HepG2 (cell line): Measurements from ENCODE around the gene GPR39. TPM values are rescaled to one million over a fixed set of nuclear protein-coding genes. Genes with fewer than 3 reads are reported as not detected.
"Not testable (repeated sequence)": the region's sequence is repeated elsewhere in the genome, so short reads cannot be mapped to it uniquely, and the experiment has no call there.

Experiments used
- ATAC-seq: fragments of 200-7000 bp; cut with Tn5 transposase; 3 replicates; pipeline ENCODE4 v1.9.1; 2020; ENCODE audit warnings: mild to moderate bottlenecking, moderate library complexity
- BruUV-seq: library from RNA; stranded (reverse); fragments of 400-500 nt; replicated peaks from 2 replicates; lab custom pipeline; 2021; lab: Mats Ljungman, UMichigan
- CTCF ChIA-PET: fragments of 300-600 bp; formaldehyde crosslinking; extraction: SDS; loops from one replicate; lab custom pipeline; 2021; ENCODE audit warnings: low total read pairs, inconsistent platforms, low intra/inter-chr PET ratio; lab: Yijun Ruan, JAX
- POLR2A ChIA-PET: fragments of 350-600 bp; sonication (Branson Sonifier 250); formaldehyde crosslinking; loops from one replicate; lab custom pipeline; 2020; ENCODE audit warnings: antibody characterized with exemption, inconsistent platforms; lab: Yijun Ruan, JAX
- DNase-seq: peaks from one replicate; pipeline ENCODE4 v3.0.0-alpha.2; 2015; ENCODE audit warnings: low spot score
- FAIRE-seq: peaks from 3 replicates; lab custom pipeline; 2011; peaks lifted over from hg19 to GRCh38; lab: Jason Lieb, UNC
- H2AFZ ChIP-seq: one replicate; pipeline ENCODE4 v1.6.1; 2011; ENCODE audit warnings: low read length, inconsistent platforms
- H3K27ac ChIP-seq: fragments of 300-600 bp; 3 replicates; pipeline ENCODE4 v1.8.0; 2011; ENCODE audit warnings: mixed run types, mild to moderate bottlenecking, mixed read lengths, low read length, inconsistent platforms; ENCODE audit not compliant: insufficient read depth; ENCODE audit errors: extremely low read length
- H3K27me3 ChIP-seq, 2 experiments: fragments of 200-600 bp in 1 of 2; 2 replicates in 1 of 2; 3 replicates in 1 of 2; pipeline versions ENCODE4 v1.6.0 to v1.8.0; 2011; ENCODE audit warnings: low read length in 2 of 2, mild to moderate bottlenecking in 2 of 2, moderate library complexity in 2 of 2, inconsistent platforms in 1 of 2; ENCODE audit not compliant: insufficient read depth in 2 of 2, control insufficient read depth in 1 of 2
- H3K36me3 ChIP-seq, 2 experiments: fragments of 200-600 bp in 1 of 2; replicated peaks in 1 of 2; 2 replicates in 1 of 2; 3 replicates in 1 of 2; pipeline versions ENCODE4 v1.5.1 to v1.8.0; 2011; ENCODE audit warnings: low read length in 2 of 2, inconsistent platforms in 1 of 2; ENCODE audit not compliant: insufficient read depth in 2 of 2, control insufficient read depth in 1 of 2
- H3K4me1 ChIP-seq: 2 replicates; pipeline ENCODE4 v1.5.1; 2012; ENCODE audit warnings: low read length, inconsistent platforms; ENCODE audit not compliant: insufficient read depth
- H3K4me2 ChIP-seq: 2 replicates; pipeline ENCODE4 v1.6.0; 2011; ENCODE audit warnings: low read depth, low read length, inconsistent platforms
- H3K4me3 ChIP-seq, 3 experiments: fragments of 200-600 bp in 1 of 3; sonication (generic), shearing (Covaris generic) in 1 of 3; replicated peaks in 1 of 3; 2 replicates each; pipeline ENCODE4 v1.5.1; 2011 to 2016; ENCODE audit warnings: low read length in 3 of 3, inconsistent platforms in 2 of 3, low read depth in 2 of 3, mild to moderate bottlenecking in 2 of 3, control low read depth in 1 of 3, mixed read lengths in 1 of 3; ENCODE audit not compliant: insufficient read depth in 1 of 3
- H3K79me2 ChIP-seq: one replicate; pipeline ENCODE4 v1.6.1; 2011; ENCODE audit warnings: low read length, inconsistent platforms; ENCODE audit not compliant: insufficient read depth
- H3K9ac ChIP-seq: 2 replicates; pipeline ENCODE4 v1.6.0; 2011; ENCODE audit warnings: mild to moderate bottlenecking, low read depth, low read length, inconsistent platforms; ENCODE audit not compliant: insufficient read depth
- H3K9me3 ChIP-seq: 2 replicates; pipeline ENCODE4 v1.5.1; 2012; ENCODE audit warnings: mild to moderate bottlenecking, low read length
- H4K20me1 ChIP-seq: 2 replicates; pipeline ENCODE4 v1.6.0; 2011; ENCODE audit warnings: inconsistent platforms, mild to moderate bottlenecking, low read length, moderate library complexity; ENCODE audit not compliant: insufficient read depth
- SKI ChIP-seq: fragments of 450-650 bp; IDR thresholded peaks from one replicate; pipeline ENCODE4 v1.6.1; 2018; ENCODE audit warnings: mild to moderate bottlenecking; ENCODE audit not compliant: partially characterized antibody
- WGBS: methylation state at CpG from one replicate; pipeline ENCODE4 v1.1.6; 2017; ENCODE audit warnings: low lambda C conversion rate; 5-methylcytosine and 5-hydroxymethylcytosine counted together
- in situ Hi-C: cut with HindIII; loops from 2 replicates; pipeline ENCODE4 v1.10.0; 2017; ENCODE audit warnings: low pct_unique_long_range_greater_than_20kb; ENCODE audit not compliant: extremely low pct_ligation_motif_present
- intact Hi-C: fragments of 100-400 bp; cut with micrococcal nuclease; formaldehyde crosslinking; loops from one replicate; pipeline ENCODE4 v1.10.0; 2022; ENCODE audit not compliant: unreplicated experiment
- polyA plus RNA-seq, 8 experiments: library from polyadenylated mRNA; depleted of rRNA in 3 of 8; stranded (reverse) in 7 of 8; unstranded in 1 of 8; fragments of >200 nt; fragmentation: Illumina TruSeq in 4 of 8; extraction: Trizol in 4 of 8; gene quantifications; 2 replicates each; pipeline versions ENCODE4 v1.2.1 to v1.2.3, GENCODE V29; 2011 to 2016; ENCODE audit warnings: low read depth in 4 of 8, missing spikeins in 1 of 8, mixed read lengths in 1 of 8; ENCODE audit not compliant: insufficient read depth in 1 of 8
- total RNA-seq, 5 experiments: library from RNA; depleted of rRNA; stranded (reverse); fragments of >200 nt; fragmentation: Illumina TruSeq; extraction: Trizol; gene quantifications; 2 replicates each; pipeline ENCODE4 v1.2.3, GENCODE V29; 2016; ENCODE audit warnings: low read depth in 1 of 5
- TF ChIP-seq, protein P1 (sequence below): sonication (generic); formaldehyde crosslinking; IDR thresholded peaks from 2 replicates; pipeline ENCODE4; 2020; ENCODE audit warnings: missing genetic modification reagents, mild to moderate bottlenecking, borderline replicate concordance
- TF ChIP-seq, protein P2 (sequence below): sonication (generic); formaldehyde crosslinking; IDR thresholded peaks from 2 replicates; pipeline ENCODE4 v1.5.0; 2020; ENCODE audit warnings: missing genetic modification reagents

The GPR39 gene
- total and polyA plus RNA-seq, 2 of the 13 experiments (the other 11 are each of a cell fraction or from before 2014, with no cell fraction given), result 0.16 to 0.62 TPM

DNA sequence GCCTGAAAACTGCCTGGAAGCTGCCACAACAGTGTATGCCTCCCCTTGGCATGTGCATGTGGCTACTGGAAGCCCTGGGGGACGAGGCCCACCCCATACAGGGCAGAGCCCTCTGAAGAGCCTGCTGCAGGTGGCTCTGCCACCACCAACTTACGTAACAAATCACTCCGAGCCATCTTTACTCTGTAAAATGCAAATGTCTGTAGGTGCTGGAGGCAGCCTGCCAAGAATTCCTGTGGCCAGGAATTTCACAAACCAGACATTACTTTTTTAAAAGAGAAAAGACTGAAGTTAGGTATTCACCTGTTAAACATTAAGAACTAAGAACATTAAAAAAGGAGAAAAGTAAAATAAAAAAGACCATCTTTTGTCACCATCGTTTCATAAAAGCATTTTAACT lies 106.3 kb downstream of the GPR39 start (continued):
- TF ChIP-seq, protein P1, sequence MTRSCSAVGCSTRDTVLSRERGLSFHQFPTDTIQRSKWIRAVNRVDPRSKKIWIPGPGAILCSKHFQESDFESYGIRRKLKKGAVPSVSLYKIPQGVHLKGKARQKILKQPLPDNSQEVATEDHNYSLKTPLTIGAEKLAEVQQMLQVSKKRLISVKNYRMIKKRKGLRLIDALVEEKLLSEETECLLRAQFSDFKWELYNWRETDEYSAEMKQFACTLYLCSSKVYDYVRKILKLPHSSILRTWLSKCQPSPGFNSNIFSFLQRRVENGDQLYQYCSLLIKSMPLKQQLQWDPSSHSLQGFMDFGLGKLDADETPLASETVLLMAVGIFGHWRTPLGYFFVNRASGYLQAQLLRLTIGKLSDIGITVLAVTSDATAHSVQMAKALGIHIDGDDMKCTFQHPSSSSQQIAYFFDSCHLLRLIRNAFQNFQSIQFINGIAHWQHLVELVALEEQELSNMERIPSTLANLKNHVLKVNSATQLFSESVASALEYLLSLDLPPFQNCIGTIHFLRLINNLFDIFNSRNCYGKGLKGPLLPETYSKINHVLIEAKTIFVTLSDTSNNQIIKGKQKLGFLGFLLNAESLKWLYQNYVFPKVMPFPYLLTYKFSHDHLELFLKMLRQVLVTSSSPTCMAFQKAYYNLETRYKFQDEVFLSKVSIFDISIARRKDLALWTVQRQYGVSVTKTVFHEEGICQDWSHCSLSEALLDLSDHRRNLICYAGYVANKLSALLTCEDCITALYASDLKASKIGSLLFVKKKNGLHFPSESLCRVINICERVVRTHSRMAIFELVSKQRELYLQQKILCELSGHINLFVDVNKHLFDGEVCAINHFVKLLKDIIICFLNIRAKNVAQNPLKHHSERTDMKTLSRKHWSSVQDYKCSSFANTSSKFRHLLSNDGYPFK (CRISPR knock-in tag), result no peak
- no peak for TF ChIP-seq SKI
- TF ChIP-seq, protein P2, sequence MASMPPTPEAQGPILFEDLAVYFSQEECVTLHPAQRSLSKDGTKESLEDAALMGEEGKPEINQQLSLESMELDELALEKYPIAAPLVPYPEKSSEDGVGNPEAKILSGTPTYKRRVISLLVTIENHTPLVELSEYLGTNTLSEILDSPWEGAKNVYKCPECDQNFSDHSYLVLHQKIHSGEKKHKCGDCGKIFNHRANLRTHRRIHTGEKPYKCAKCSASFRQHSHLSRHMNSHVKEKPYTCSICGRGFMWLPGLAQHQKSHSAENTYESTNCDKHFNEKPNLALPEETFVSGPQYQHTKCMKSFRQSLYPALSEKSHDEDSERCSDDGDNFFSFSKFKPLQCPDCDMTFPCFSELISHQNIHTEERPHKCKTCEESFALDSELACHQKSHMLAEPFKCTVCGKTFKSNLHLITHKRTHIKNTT (CRISPR knock-in tag), result no peak

DNA sequence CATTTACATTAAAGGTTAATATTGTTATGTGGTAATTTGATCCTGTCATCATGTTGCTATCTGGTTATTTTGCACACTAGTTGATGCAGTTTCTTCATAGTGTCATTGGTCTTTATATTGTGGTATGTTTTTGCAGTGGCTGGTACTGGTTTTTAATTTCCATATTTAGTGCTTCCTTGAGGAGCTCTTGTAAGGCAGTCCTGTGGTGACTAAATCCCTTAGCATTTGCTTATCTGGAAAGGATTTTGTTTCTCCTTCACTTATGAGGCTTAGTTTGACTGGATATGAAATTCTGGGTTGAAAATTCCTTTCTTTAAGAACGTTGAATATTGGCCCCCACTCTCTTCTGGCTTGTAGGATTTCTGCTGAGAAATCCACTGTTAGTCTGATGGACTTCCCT lies 120.5 kb downstream of the GPR39 start:
- H3K4me2 ChIP-seq, H3K79me2 ChIP-seq, H3K9ac ChIP-seq, H3K27me3 ChIP-seq, POLR2A ChIA-PET, H3K4me3 ChIP-seq, H2AFZ ChIP-seq, in situ Hi-C loops, ATAC-seq, H3K27ac ChIP-seq, DNase-seq, intact Hi-C loops, H3K4me1 ChIP-seq, H3K36me3 ChIP-seq, FAIRE-seq, BruUV-seq, H4K20me1 ChIP-seq, CTCF ChIA-PET: not testable (repeated sequence)
- WGBS, result 3% methylated on average over 1 of the region's 1 CpG
- H3K9me3 ChIP-seq, result peaks cover 35% of the 10 kb centered on the region
